Measurements from ENCODE around the gene FAM43A. TPM values are rescaled to one million over a fixed set of nuclear protein-coding genes. Genes with fewer than 3 reads are reported as not detected.

The FAM43A gene
- total and polyA plus RNA-seq, 9 of the 15 experiments (the other 6 are each of a cell fraction or from before 2014, with no cell fraction given): 0.03 to 1.2 (median 0.21) TPM

DNA sequence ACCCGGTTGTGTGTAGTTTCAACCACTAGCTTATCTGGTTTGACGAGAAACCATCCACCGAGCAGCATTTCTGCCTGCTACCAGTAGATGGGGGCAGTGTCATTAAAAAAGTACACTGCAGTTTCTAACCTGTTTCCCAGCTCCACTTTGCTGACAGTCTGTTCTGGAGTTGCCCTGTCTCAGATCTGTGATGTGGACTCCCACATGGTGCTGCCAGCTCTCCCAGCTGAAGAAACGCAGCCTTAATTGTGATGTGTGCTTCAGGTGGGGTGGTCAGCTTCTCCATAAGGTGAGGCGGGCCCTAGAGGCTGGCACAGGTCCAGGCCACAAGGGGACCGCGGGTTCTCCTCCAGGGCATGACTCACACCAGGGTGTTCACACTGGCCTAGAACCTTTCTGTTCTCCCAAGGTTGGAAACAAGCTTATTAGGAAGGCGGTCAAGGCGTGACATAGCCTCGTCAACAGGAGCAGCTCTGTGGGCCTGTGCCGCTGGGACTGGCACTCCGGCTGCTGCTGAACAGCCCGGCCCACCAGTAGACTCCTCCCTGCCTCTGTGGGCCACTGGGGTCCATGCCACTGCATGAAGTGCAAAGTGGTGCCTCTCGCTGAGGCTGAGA lies 2.9 kb upstream of the FAM43A start (continued):
- TF ChIP-seq NELFE (IDR thresholded peaks at IDR 0.05; ENCODE audit: insufficient read depth, insufficient read length): no peak
- no peak for TF ChIP-seq EZH2 (IDR thresholded peaks at IDR 0.05; ENCODE audit: borderline replicate concordance, low read depth, low read length)
- no peak for TF ChIP-seq ZNF830 (CRISPR knock-in tag; IDR thresholded peaks at IDR 0.05)
- no peak for TF ChIP-seq HNRNPK (IDR thresholded peaks at IDR 0.05; ENCODE audit: low read depth, low read length, poor library complexity, severe bottlenecking)
- TF ChIP-seq FOXJ3 (CRISPR knock-in tag; IDR thresholded peaks at IDR 0.05): no peak
- no peak for TF ChIP-seq ZNF140 (CRISPR knock-in tag; IDR thresholded peaks at IDR 0.05)
- TF ChIP-seq CREM (IDR thresholded peaks at IDR 0.05; ENCODE audit: low read depth): no peak; the same call in 1 of the 2 replicates
- TF ChIP-seq SMAD4 (CRISPR knock-in tag; conservative IDR thresholded peaks at IDR 0.05): no peak
- peak; percentile 50; the same call in 1 of the 2 replicates for TF ChIP-seq ARID1B (IDR thresholded peaks at IDR 0.05)
- TF ChIP-seq PTBP1 (IDR thresholded peaks at IDR 0.05; ENCODE audit: low read depth, low read length): no peak
- TF ChIP-seq PHF21A (IDR thresholded peaks at IDR 0.05; ENCODE audit: borderline replicate concordance, low read depth): no peak
- TF ChIP-seq ZNF197 (CRISPR knock-in tag; IDR thresholded peaks at IDR 0.05; ENCODE audit: low read depth): no peak
- no peak for TF ChIP-seq PURB (CRISPR knock-in tag; IDR thresholded peaks at IDR 0.05; ENCODE audit: low read depth)
- TF ChIP-seq ZC3H8 (IDR thresholded peaks at IDR 0.05): no peak
- no peak for TF ChIP-seq ETS2 (tag; IDR thresholded peaks at IDR 0.05; ENCODE audit: borderline replicate concordance, poor library complexity, severe bottlenecking)
- TF ChIP-seq HDAC1 (IDR thresholded peaks at IDR 0.05): no peak
- TF ChIP-seq STAG1 (CRISPR knock-in tag; IDR thresholded peaks at IDR 0.05; ENCODE audit: borderline replicate concordance): peak; percentile 67; the same call in 1 of the 2 replicates
- TF ChIP-seq RAD21 (CRISPR knock-in tag; conservative IDR thresholded peaks at IDR 0.05 in 1 of 2, IDR thresholded peaks at IDR 0.05 in 1 of 2): peak; percentile 94 to 96
- TF ChIP-seq, protein P1, sequence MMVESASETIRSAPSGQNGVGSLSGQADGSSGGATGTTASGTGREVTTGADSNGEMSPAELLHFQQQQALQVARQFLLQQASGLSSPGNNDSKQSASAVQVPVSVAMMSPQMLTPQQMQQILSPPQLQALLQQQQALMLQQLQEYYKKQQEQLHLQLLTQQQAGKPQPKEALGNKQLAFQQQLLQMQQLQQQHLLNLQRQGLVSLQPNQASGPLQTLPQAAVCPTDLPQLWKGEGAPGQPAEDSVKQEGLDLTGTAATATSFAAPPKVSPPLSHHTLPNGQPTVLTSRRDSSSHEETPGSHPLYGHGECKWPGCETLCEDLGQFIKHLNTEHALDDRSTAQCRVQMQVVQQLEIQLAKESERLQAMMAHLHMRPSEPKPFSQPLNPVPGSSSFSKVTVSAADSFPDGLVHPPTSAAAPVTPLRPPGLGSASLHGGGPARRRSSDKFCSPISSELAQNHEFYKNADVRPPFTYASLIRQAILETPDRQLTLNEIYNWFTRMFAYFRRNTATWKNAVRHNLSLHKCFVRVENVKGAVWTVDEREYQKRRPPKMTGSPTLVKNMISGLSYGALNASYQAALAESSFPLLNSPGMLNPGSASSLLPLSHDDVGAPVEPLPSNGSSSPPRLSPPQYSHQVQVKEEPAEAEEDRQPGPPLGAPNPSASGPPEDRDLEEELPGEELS (CRISPR knock-in tag; IDR thresholded peaks at IDR 0.05; ENCODE audit: borderline replicate concordance): no peak
- TF ChIP-seq, protein P2, sequence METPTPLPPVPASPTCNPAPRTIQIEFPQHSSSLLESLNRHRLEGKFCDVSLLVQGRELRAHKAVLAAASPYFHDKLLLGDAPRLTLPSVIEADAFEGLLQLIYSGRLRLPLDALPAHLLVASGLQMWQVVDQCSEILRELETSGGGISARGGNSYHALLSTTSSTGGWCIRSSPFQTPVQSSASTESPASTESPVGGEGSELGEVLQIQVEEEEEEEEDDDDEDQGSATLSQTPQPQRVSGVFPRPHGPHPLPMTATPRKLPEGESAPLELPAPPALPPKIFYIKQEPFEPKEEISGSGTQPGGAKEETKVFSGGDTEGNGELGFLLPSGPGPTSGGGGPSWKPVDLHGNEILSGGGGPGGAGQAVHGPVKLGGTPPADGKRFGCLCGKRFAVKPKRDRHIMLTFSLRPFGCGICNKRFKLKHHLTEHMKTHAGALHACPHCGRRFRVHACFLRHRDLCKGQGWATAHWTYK (CRISPR knock-in tag; IDR thresholded peaks at IDR 0.05): no peak
- TF ChIP-seq, protein P3, sequence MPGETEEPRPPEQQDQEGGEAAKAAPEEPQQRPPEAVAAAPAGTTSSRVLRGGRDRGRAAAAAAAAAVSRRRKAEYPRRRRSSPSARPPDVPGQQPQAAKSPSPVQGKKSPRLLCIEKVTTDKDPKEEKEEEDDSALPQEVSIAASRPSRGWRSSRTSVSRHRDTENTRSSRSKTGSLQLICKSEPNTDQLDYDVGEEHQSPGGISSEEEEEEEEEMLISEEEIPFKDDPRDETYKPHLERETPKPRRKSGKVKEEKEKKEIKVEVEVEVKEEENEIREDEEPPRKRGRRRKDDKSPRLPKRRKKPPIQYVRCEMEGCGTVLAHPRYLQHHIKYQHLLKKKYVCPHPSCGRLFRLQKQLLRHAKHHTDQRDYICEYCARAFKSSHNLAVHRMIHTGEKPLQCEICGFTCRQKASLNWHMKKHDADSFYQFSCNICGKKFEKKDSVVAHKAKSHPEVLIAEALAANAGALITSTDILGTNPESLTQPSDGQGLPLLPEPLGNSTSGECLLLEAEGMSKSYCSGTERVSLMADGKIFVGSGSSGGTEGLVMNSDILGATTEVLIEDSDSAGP (CRISPR knock-in tag; IDR thresholded peaks at IDR 0.05): 0 out of 2 replicates have a peak, but pooled peaks have one; percentile 59
- TF ChIP-seq, protein P4, sequence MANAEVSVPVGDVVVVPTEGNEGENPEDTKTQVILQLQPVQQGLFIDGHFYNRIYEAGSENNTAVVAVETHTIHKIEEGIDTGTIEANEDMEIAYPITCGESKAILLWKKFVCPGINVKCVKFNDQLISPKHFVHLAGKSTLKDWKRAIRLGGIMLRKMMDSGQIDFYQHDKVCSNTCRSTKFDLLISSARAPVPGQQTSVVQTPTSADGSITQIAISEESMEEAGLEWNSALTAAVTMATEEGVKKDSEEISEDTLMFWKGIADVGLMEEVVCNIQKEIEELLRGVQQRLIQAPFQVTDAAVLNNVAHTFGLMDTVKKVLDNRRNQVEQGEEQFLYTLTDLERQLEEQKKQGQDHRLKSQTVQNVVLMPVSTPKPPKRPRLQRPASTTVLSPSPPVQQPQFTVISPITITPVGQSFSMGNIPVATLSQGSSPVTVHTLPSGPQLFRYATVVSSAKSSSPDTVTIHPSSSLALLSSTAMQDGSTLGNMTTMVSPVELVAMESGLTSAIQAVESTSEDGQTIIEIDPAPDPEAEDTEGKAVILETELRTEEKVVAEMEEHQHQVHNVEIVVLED (CRISPR knock-in tag; IDR thresholded peaks at IDR 0.05): no peak

All from K562 (cell line).